ENCODE data around the gene RNF44.
"Not testable (repeated sequence)": the region's sequence is repeated elsewhere in the genome, so short reads cannot be mapped to it uniquely, and the experiment has no call there.

Gene RNF44

DNA sequence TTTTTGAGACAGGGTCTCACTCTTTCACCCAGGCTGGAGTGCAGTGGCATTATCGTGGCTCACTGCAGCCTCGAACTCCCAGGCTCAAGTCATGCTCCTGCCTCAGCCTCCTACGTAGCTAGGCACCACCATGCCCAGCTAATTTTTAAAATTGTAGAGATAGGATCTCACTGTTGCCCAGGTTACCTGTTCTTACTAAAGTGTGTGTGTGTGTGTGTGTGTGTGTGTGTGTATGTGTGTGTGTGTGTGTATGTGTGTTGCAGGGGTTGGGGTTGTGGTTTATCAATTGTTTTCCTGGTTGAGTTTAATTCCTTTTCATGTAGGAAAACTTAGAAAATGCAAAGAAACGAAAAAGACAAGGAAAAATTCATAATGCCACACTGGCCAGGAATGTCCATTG is 21.8 kb downstream of the RNF44 start:
- no peak for DNase-seq

DNA sequence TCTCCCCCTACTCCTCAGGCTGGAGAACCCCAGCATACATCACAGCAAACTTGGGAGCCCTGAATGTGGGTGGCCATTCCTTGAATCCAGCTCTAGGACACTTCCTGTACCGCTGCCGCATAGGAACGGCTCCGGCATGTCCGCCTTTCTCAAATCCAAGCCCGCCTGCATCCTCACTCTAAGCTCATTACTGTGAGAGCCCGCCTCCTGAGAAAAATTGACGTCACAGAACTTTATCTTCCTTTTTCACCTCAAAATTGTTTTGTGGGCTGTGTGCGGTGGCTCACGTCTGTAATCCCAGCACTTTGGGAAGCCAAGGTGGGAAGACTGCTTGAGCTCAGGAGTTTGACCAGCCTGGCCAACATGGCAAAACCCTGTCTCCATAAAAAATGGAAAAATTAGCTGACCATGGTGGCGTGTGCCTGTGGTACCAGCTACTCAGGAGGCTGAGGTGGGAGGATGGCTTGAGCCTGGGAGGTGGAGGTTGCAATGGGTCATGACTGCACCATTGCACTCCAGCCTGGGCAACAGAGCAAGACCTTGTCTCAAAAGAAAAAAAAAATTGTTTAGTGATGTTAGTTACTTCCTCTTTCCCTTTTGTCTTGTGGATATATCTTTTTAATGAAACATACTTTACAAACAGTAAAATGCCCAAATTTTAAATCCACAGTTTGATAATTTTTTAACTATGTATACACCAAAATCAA is 22.8 kb downstream of the RNF44 start:
- DNase-seq = no peak

DNA sequence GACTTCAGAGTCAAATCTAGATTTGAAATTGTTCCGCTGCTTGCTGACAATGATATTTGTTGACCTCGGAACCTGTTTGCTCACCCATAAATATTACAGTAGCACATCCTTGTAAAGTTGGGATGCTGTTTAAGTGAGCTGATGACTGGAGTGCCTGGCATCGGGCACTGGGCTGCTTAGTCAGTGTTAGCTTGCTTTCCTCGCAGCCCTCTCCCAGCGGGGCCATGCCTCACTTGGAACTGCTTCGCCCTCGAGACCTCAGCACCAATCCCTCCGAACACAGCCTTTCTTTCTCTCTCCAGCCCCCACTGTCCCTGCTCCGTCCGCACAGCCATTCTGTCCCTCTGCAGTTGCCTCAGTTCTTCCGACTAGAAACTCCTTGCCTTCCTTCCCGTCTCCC is 23.4 kb downstream of the RNF44 start:
- DNase-seq = no peak

DNA sequence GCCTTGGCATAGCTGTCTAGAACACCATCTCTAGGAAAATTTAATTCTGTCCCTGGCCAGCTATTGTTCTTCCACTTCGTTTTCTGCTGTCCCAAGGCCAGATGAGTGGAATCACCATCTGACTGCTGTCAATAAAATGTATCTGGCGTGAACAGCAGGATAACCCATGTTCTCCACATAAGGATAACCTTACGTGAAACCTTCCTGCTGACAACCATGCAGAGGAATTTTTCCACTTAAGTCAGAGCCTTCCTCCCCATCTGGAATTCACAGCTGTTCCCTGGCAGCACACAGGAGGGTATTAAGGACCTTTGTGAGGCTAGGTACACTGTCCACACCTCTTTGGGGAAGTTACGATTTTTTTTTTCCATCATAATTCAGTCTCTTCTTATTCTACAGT is 28.6 kb downstream of the RNF44 start:
- DNase-seq = no peak

DNA sequence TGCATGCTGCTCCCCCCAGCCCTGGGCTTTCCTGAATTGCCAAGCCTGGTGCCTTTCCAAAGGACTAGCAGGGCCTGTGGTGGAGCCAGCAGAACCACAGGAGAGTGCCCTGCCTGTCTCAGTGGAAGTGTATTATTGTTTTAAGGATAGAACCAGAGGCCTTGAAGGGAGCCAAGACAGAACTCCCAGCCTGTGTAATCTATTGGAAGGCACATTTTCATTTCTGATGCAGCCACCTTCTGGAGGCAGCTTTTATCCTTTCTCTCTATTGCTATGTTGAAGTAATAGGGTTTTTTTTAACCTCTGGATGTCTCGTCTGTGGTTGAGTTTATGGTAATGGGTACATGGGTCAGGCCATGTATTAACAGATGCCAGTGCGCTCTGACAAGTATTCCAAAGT is 29.3 kb downstream of the RNF44 start:
- DNase-seq = no peak

DNA sequence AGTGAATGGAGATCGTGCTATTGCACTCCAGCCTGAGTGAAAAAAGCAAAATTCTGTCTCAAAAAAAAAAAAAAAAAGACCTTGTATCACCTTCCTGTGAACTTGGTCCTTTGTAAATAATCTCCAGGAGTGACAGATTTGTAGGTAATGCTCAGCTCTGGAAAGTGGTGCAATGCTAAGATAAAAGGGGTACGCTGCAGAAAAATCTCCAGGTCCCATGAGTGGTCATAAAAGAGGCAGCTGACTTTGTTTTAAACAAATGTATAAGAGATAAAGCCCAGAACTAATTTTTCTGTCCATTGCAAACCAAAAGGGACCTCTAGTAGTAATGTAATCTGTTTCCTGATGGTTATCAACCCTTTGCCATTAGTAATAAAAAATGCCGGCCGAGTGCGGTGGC is 33.7 kb downstream of the RNF44 start:
- no peak for DNase-seq

DNA sequence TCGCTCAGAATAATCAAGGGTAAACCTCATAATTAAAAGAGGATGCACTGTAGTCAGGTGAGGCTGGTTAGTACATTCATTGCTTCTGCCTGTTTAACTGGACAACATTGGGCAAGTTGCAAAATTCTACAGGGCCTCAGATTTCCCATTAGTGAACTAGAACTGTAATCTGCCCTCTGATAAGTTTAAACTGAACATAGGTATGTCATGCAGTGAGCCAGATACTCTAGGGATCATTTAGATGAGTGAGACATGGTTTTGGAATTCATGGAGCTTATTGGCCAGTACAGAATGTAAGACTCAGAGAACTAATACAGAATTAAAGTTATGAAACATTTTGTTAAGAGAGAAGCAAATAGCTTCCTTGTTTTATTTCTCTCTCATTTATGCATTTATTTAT is 35.9 kb downstream of the RNF44 start:
- no peak for DNase-seq

DNA sequence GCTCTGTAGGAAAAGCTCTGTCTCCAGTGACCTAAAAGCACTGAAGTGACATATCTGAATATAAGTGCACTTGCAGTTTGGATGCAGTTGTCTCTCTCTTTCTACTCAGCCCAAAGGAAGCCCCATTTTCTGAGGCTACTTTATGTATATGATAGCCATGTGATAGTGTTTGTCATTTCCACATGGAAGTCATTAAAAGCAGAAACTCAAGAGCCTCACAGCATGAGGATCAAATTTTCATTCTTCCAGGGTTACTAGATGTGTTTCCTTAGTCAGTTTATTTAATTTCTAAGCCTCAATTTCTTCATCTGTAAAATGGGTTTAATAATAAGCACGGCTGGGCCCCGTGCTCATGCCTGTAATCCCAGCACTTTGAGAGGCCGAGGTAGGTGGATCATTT is 36.7 kb downstream of the RNF44 start:
- no peak for DNase-seq

DNA sequence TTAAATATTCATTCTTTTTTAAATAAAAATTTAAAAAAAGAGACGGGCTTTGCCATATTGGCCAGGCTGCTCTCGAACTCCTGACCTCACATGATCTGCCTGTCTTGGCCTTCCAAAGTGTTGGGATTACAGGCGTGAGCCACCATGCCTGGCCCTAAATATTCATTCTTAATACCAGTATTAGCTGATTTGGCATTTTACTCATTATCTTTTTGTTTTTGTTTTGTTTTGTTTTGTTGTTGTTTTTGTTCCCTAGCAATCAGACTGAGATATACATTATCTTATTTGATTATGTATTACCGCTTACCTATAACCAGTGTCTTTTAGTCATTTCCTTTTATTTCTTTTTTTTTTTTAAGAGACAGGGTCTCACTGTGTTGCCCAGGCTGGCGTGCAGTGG is 37.9 kb downstream of the RNF44 start:
- no peak for DNase-seq

DNA sequence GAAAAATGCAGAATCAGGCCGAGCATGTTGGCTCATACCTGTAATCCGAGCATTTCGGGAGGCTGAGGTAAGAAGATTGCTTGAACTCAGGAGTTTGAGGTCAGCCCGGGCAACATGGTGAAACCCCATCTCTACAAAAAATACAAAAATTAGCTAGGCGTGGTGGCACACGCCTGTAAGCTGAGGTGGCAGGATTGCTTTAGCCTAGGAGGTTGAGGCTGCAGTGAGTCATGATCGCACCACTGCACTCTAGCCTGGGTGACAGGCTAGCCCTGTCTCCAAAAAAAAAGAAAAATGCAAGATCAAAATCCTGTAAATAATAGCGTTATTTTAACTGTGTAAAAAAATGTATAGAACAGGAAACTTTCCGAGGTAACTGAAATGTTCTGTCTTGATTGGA is 39.4 kb downstream of the RNF44 start:
- DNase-seq = no peak

DNA sequence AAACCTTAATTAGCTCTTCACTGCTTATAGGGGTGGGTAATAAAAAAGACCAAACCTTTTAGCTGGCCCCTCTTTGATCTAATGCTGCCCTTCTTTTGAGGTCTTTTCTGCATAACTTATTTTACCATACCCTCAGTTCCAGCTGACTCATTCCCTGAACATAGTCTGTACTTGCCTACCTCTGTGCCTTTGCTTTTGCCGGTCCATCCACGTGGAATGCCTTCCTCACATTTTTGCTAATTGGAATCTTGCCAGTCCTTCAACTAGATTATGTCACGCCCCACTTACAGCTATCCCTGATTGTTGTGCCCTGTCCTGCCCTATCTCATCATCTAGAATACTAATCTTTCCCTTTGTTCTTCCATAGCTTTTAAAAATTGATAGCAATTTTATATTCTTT is 44.8 kb downstream of the RNF44 start:
- DNase-seq = no peak

DNA sequence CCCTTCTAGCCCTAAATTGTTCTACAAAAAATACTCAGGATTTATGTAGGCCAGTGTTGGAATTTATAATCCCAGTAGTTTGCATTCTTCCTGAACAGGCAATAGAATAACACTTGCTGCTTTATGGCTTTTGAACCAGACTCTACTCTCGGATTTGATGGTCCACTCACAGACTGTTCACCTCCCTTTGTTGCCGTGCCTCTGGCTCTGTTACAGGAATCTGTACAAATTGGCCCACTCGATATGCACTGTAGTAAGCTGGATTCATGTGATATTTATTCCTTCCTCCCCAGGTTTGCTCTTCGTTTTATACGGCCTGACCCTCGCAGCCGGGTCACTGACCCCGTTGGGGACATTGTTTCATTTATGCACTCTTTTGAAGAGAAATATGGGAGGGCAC is 45.3 kb downstream of the RNF44 start:
- no peak for DNase-seq

DNA sequence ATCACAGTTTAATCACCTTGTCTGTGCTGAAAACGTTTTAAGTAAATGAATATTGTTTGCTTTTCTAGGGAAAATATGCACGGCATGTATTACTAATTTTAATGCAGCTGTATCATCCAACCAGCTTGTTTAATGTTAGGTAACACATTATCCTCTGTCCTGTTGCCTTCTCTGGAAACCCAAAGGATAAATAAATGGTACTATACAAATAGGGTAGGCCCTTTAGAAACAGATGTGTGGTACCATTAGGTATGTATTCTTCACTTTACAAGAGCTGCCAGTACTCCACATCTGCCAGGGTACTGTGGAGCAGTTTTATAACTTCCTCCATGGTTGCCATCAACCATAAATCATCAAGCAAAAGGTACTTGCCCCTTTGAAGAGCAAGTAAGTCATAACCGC is 46.1 kb downstream of the RNF44 start:
- no peak for DNase-seq

DNA sequence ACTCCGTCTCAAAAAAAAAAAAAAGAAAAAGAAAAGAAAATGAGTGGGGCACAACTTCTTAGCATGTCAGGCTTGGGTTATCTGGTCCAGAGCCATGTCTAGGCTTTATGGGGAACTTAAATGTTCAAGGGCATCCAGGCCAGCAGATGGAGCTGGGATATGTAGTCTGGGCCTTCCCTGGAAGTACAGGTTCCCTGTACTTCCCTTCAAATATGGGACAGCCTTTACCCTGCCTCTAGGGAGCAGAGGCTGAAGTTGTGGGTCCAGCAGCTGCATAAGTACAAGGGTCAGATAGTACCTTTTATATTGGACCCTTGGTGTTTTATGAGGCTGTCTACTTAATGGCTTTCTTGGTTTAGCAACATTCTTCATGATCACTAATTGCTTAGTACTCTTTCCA is 46.9 kb downstream of the RNF44 start:
- DNase-seq = no peak

DNA sequence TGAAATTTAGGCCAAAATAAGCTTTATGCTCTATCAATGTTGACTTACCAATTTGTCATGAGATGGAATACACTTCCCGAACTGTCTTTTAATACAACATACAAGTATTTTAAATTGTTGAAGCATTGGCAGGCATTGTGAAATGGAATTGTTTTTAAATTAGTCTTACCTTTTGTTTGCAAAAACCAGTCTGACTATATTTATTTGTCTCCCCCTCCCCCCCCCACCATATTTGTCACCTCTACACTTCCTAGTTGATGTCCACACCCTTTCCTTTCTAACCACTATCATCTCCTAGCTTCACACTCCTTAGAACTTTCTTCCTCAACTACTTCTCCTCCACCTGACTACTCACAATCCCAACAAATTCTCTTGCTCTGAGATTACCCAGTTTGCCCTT is 48.1 kb downstream of the RNF44 start:
- DNase-seq = no peak

DNA sequence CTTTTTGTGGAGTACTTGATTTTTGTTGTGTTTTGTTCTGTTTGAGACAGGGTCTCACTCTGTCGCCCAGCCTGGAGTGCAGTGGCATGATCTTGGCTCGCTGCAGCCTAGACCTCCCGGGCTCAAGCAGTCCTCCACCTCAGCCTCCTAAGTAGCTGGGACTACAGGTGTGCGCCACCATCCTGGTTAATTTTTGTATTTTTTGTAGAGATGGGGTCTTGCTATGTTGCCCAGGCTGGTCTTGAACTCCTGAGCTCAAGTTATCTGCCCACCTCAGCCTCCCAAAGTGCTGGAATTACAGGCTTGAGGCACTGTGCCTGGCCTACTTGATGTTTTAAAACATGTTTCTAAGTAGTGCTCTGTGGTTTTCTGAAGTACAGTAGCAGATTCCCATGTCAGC is 50.0 kb downstream of the RNF44 start:
- DNase-seq = not testable (repeated sequence)

DNA sequence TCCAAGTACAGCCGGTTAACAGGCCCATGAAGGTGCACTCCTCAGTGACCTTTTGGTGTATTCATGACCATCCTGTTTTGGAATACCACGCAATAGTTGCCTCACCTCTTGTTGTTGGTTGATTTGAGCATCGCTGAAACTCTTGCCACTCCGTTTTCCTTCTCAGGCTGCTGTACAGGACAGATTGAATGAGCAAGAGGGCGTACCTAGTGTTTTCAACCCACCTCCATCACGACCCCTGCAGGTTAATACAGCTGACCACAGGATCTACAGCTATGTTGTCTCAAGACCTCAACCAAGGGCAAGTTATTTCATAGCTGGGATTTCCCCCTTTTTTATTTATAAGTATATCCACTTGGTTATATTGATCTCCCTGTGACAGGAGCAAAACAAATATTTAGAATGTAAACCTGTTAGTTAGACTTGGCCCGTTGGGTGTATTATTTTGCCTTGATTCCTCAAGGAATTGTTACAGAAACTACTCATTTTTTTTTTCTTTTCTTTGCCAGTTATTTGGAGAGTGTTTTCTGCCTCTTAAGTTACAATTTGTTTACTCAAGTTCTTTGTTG is 50.9 kb downstream of the RNF44 start:
- DNase-seq = no peak

DNA sequence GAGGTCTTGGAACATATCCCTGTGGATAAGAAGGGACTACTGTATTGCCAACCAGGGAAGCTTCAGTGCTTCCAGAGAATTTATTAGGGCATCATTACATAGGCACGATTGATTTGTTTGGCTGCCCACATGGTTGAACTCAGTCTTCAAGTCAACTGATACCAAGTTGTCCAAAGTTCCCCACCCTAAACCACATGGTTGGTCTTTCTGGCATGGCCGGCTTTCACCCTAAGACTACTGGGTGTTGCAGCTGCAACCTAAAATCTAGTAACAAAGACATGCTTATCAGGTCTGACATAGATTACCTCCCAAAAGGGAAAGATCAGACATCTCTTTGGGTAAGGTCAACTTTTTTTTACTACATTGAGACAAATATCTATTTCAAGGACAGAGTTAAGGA is 52.0 kb downstream of the RNF44 start:
- DNase-seq = no peak

DNA sequence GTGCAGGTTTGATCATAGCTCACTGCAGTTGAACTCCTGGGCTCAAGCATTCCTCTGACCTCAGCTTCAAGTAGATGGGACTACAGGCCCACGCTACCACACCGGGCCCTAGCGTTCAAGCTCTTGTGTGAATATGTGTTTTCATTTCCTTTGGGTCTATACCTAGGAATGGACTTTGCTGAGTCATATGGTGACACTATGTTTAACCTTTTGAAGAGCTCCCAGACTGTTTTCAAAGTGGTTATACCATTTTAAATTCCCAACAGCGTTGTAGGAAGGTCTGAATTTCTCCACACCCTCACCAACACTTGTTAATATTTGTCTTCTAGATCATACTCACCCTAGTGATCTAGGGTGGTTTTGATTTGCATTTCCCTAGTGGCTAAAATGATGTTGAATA is 55.5 kb downstream of the RNF44 start:
- DNase-seq = no peak

Measured in NCI-H345 (cell line).